ENCODE data around the gene ZNF563.

DNA sequence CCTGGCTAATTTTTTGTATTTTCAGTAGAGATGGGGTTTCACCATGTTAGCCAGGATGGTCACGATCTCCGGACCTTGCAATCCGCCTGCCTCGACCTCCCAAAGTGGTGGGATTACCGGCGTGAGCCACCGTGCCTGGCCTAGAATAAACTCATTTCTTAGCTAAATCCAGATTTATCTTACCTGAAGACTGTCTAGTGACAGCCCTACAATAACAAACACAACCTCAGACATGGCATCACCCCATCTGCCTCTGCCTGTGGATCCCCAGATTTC lies 43.7 kb downstream of the ZNF563 start:
- TF ChIP-seq, protein P1, sequence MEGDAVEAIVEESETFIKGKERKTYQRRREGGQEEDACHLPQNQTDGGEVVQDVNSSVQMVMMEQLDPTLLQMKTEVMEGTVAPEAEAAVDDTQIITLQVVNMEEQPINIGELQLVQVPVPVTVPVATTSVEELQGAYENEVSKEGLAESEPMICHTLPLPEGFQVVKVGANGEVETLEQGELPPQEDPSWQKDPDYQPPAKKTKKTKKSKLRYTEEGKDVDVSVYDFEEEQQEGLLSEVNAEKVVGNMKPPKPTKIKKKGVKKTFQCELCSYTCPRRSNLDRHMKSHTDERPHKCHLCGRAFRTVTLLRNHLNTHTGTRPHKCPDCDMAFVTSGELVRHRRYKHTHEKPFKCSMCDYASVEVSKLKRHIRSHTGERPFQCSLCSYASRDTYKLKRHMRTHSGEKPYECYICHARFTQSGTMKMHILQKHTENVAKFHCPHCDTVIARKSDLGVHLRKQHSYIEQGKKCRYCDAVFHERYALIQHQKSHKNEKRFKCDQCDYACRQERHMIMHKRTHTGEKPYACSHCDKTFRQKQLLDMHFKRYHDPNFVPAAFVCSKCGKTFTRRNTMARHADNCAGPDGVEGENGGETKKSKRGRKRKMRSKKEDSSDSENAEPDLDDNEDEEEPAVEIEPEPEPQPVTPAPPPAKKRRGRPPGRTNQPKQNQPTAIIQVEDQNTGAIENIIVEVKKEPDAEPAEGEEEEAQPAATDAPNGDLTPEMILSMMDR (conservative IDR thresholded peaks at IDR 0.05; ENCODE audit: low read depth, low read length), result no peak
- TF ChIP-seq EZH2 (IDR thresholded peaks at IDR 0.05; ENCODE audit: borderline replicate concordance, low read depth, low read length, poor library complexity, severe bottlenecking), result no peak
